ENCODE data around the gene GREB1L. TPM values are rescaled to one million over a fixed set of nuclear protein-coding genes. Genes with fewer than 3 reads are reported as not detected.

Gene GREB1L
- total and polyA plus RNA-seq, 10 of the 15 experiments (the other 5 are each of a cell fraction or from before 2014, with no cell fraction given), result under 0.01 to 0.11 (median 0.03) TPM; not detected in 1

- Histone ChIP-seq H3K27me3 (replicated peaks in 1 of 2; ENCODE audit: control insufficient read depth in 2 of 2, insufficient read depth in 2 of 2, low read length in 1 of 2) (no peaks in the 10 kb centered on the region; a peak in 1 of 4 replicates), H2AFZ (ENCODE audit: control insufficient read depth, low read depth, low read length) (no peak overlapping the region), H4K20me1 (ENCODE audit: control insufficient read depth, insufficient read depth) (no peaks in the 10 kb centered on the region), H3K4me2 (ENCODE audit: control insufficient read depth, insufficient read depth) (no peak overlapping the region), H3K9ac (ENCODE audit: control insufficient read depth, insufficient read depth, low read length) (no peak overlapping the region), H3K36me3 (ENCODE audit: control insufficient read depth in 2 of 2, insufficient read depth in 2 of 2, low read length in 1 of 2) (no peaks in the 10 kb centered on the region), H3K4me1 (ENCODE audit: control insufficient read depth, insufficient read depth, low read length) (no peaks in the 10 kb centered on the region), H3K4me3 (no peak overlapping the region), H3K27ac (ENCODE audit: control insufficient read depth, insufficient read depth) (no peak overlapping the region), H3K79me2 (ENCODE audit: control insufficient read depth, insufficient read depth, low read length) (no peaks in the 10 kb centered on the region), H3K9me3 (replicated peaks; ENCODE audit: control insufficient read depth, insufficient read depth, low read length) (no peaks in the 10 kb centered on the region)
- in situ Hi-C loops (cut with MboI), result no loop called here
- TF ChIP-seq CEBPB (IDR thresholded peaks at IDR 0.05; ENCODE audit: borderline replicate concordance in 1 of 2, low read depth in 2 of 2, low read length in 2 of 2) (no peak), EP300 (IDR thresholded peaks at IDR 0.05; ENCODE audit: borderline replicate concordance in 1 of 2, control insufficient read depth in 1 of 2, low read depth in 2 of 2, low read length in 2 of 2) (no peak), IKZF1 (conservative IDR thresholded peaks at IDR 0.05) (no peak), EED (IDR thresholded peaks at IDR 0.05; ENCODE audit: low read depth) (no peak), SUPT20H (IDR thresholded peaks at IDR 0.05; ENCODE audit: borderline replicate concordance, control insufficient read depth, low read depth, low read length) (no peak), SIN3A (IDR thresholded peaks at IDR 0.05; ENCODE audit: low read depth, low read length) (no peak), SPI1 (IDR thresholded peaks at IDR 0.05; ENCODE audit: borderline replicate concordance, insufficient read depth, low read depth, low read length) (no peak), NR2C2 (IDR thresholded peaks at IDR 0.05; ENCODE audit: borderline replicate concordance, control insufficient read depth, insufficient read length, low read depth) (no peak)
- 0% methylated on average over 1 of the region's 1 CpG for WGBS (ENCODE audit: insufficient coverage, insufficient replicate concordance, low lambda C conversion rate, missing lambda C conversion rate)
- POLR2A ChIA-PET, result no interaction called here
- DNase-seq (ENCODE audit: low read depth, low spot score), result no peak
- no peak for ATAC-seq
- FAIRE-seq, result no peak
- RAD21 ChIA-PET (ENCODE audit: unreplicated experiment), result no interaction called here
- BruUV-seq (replicated peaks), result no TSS peak
- intact Hi-C loops (cut with micrococcal nuclease; ENCODE audit: unreplicated experiment), result no loop called here
- SMC1A ChIA-PET (ENCODE audit: uncharacterized antibody, unreplicated experiment), result no interaction called here
- CTCF ChIA-PET, result no interaction called here
These were observed 100.3 kb downstream of the GREB1L start for GRCh38 chr18:21342372-21342771.

DNA sequence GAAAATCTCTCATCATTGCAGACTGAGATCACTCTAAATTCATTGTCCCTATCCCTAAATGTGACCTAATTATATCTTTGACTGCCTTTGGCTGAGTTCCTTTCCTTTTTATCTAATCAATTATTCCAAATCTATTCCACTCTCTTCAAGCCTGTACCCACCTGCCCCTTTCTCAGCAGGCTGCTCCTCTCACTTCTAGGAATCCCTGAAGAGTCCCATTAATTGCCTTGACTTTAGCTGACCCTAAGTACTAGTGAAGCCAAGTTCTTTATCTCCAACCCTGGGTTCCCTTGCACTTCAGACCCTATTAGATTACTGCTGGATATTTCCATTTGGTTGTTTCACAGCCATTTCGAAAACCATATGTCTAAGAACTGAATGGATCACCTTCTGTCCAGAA is 102.8 kb downstream of the GREB1L start:
- no TSS peak for BruUV-seq (replicated peaks)
- no peak overlapping the region for H2AFZ ChIP-seq (ENCODE audit: control insufficient read depth, low read depth, low read length)
- H3K27ac ChIP-seq (ENCODE audit: control insufficient read depth, insufficient read depth), result no peak overlapping the region
- H3K4me2 ChIP-seq (ENCODE audit: control insufficient read depth, insufficient read depth), result no peak overlapping the region
- no peaks in the 10 kb centered on the region for H3K4me1 ChIP-seq (ENCODE audit: control insufficient read depth, insufficient read depth, low read length)
- no peaks in the 10 kb centered on the region for H4K20me1 ChIP-seq (ENCODE audit: control insufficient read depth, insufficient read depth)
- in situ Hi-C loops (cut with MboI), result no loop called here
- ChIA-PET CTCF (no interaction called here), SMC1A (ENCODE audit: uncharacterized antibody, unreplicated experiment) (no interaction called here), RAD21 (ENCODE audit: unreplicated experiment) (no interaction called here), POLR2A (no interaction called here)
- H3K36me3 ChIP-seq (ENCODE audit: control insufficient read depth in 2 of 2, insufficient read depth in 2 of 2, low read length in 1 of 2), result no peaks in the 10 kb centered on the region
- no peak overlapping the region for H3K4me3 ChIP-seq
- 6% methylated on average over 1 of the region's 1 CpG for WGBS (ENCODE audit: insufficient coverage, insufficient replicate concordance, low lambda C conversion rate, missing lambda C conversion rate)
- no peak overlapping the region for H3K9ac ChIP-seq (ENCODE audit: control insufficient read depth, insufficient read depth, low read length)
- no peaks in the 10 kb centered on the region for H3K9me3 ChIP-seq (replicated peaks; ENCODE audit: control insufficient read depth, insufficient read depth, low read length)
- intact Hi-C loops (cut with micrococcal nuclease; ENCODE audit: unreplicated experiment), result no loop called here
- no peaks in the 10 kb centered on the region for H3K79me2 ChIP-seq (ENCODE audit: control insufficient read depth, insufficient read depth, low read length)
- H3K27me3 ChIP-seq (replicated peaks in 1 of 2; ENCODE audit: control insufficient read depth in 2 of 2, insufficient read depth in 2 of 2, low read length in 1 of 2), result no peaks in the 10 kb centered on the region; a peak in 1 of 4 replicates
- TF ChIP-seq NFIC (IDR thresholded peaks at IDR 0.05; ENCODE audit: low read depth, low read length), result no peak
- no peak for TF ChIP-seq KAT2A (conservative IDR thresholded peaks at IDR 0.05; ENCODE audit: control insufficient read depth, low read depth, low read length)
- TF ChIP-seq EGR1 (IDR thresholded peaks at IDR 0.05; ENCODE audit: borderline replicate concordance in 1 of 2, low read depth in 2 of 2, low read length in 2 of 2), result no peak
- no peak for TF ChIP-seq IKZF1 (conservative IDR thresholded peaks at IDR 0.05)
- TF ChIP-seq E2F8 (IDR thresholded peaks at IDR 0.05; ENCODE audit: low read depth, partially characterized antibody), result no peak
- TF ChIP-seq IRF4 (IDR thresholded peaks at IDR 0.05; ENCODE audit: low read depth, low read length), result no peak
- TF ChIP-seq POLR2AphosphoS5 (IDR thresholded peaks at IDR 0.05; ENCODE audit: low read length), result no peak
- FAIRE-seq (no peak), ATAC-seq (no peak), DNase-seq (ENCODE audit: low read depth, low spot score) (no peak)

All from GM12878 (cell line).